Heart right ventricle (tissue), 16 donors: Measurements from ENCODE around the gene PTPRD. TPM values are rescaled to one million over a fixed set of nuclear protein-coding genes. Genes with fewer than 3 reads are reported as not detected.

Experiments used
- ATAC-seq, 8 donors: fragments of 200-7000 bp; cut with Tn5 transposase; one replicate each; pipeline ENCODE4 v1.9.1; 2020; ENCODE audit warnings: mild to moderate bottlenecking in 8 of 8, moderate library complexity in 8 of 8, moderate number of reproducible peaks in 1 of 8
- DNase-seq, 2 donors: peaks; one replicate each; pipeline ENCODE4 v3.0.0-alpha.2; 2020
- H3K27ac ChIP-seq, 10 donors: fragments of 200-600 bp; sonication (generic) in 2 of 10; one replicate each; pipeline versions ENCODE4 v1.5.0 to v1.8.0; 2020 to 2022; ENCODE audit warnings: mild to moderate bottlenecking in 3 of 10
- H3K27me3 ChIP-seq, 7 donors: fragments of 200-600 bp; one replicate each; pipeline ENCODE4 v1.8.0; 2021 to 2022; ENCODE audit warnings: mild to moderate bottlenecking in 2 of 7
- H3K36me3 ChIP-seq, 9 donors: fragments of 200-600 bp; sonication (generic) in 1 of 9; one replicate each; pipeline versions ENCODE4 v1.5.0 to v1.8.0; 2020 to 2022; ENCODE audit warnings: mild to moderate bottlenecking in 2 of 9
- H3K4me1 ChIP-seq, 9 donors: fragments of 200-600 bp; sonication (generic) in 1 of 9; one replicate each; pipeline versions ENCODE4 v1.5.0 to v1.8.0; 2020 to 2022; ENCODE audit warnings: mild to moderate bottlenecking in 4 of 9
- H3K4me3 ChIP-seq, 10 donors: fragments of 200-600 bp; sonication (generic) in 2 of 10; one replicate each; pipeline versions ENCODE4 v1.5.0 to v1.8.0; 2020 to 2022; ENCODE audit warnings: mild to moderate bottlenecking in 7 of 10, moderate library complexity in 2 of 10
- H3K9me3 ChIP-seq, 11 donors: fragments of 200-600 bp in 10 of 11; sonication (generic) in 2 of 11; one replicate each; pipeline versions ENCODE4 v1.5.0 to v1.8.0; 2013 to 2022; ENCODE audit warnings: mild to moderate bottlenecking in 2 of 11, control low read depth in 1 of 11, moderate library complexity in 1 of 11
- CTCF ChIP-seq, 9 donors: fragments of 200-600 bp; sonication (generic) in 2 of 9; IDR thresholded peaks; one replicate each; pipeline versions ENCODE4 v1.5.0 to v1.8.0; 2021 to 2022; ENCODE audit warnings: antibody characterized with exemption in 9 of 9, mild to moderate bottlenecking in 5 of 9, moderate library complexity in 1 of 9
- WGBS, 2 donors: extraction: QIAGEN DNeasy Blood & Tissue Kit; methylation state at CpG; one replicate each; pipeline ENCODE4 v1.1.7; 2013; ENCODE audit warnings: inconsistent platforms in 1 of 2; 5-methylcytosine and 5-hydroxymethylcytosine counted together
- intact Hi-C, 10 donors: fragments of 100-400 bp; cut with DNase I; formaldehyde crosslinking; loops; one replicate each; pipeline versions ENCODE4 v1.11.1 to v1.14.2; 2022
- polyA plus RNA-seq, 2 donors: library from polyadenylated mRNA; stranded (reverse); fragments of 200-250 nt; gene quantifications; one replicate each; pipeline ENCODE4 v1.2.3, GENCODE V29; 2013
- total RNA-seq, 10 donors: library from RNA; stranded (reverse); fragmentation: NEBNext Ultra II Directional in 3 of 10; extraction: Animal tissue kit (Norgen Biotek cat#: 25700) in 3 of 10; gene quantifications; one replicate each; pipeline versions ENCODE4 v1.2.1 to v1.2.4, GENCODE V29; 2021 to 2023
- donor health status: Arrhythmogenic right ventricular cardiomyopathy.
- donor health status: ischemic (EF 13 %, LVEDD 7.1; RV severe dilation, severe dysfunction).
- donor health status: healthy with polysubstance abuse.
- donor health status: DM: no; HTN: yes; CAD: no.
- donor health status: DM: no; HTN: no; CAD: no.
- donor health status: ischemic (EF 25% LVEDD 6.9; RV normal size, moderate dysfunction).
- donor health status: ischemic (EF 25% LVEDD 5.7; RV mildly dilated, moderate dysfunction).
- donor health status: healthy.
- donor health status: DM: yes; HTN: yes; CAD: no.
- donor health status: Ischemic cardiomyopathy.
- donor health status: ischemic (EF 35%, LVEDD 5.7; RV mildly dilated, moderate dysfunction).
- donor health status: nonischemic (EF 11% LVEDD 7.7; RV severe dilation, severe dysfunction).
- donor health status: DM: yes; HTN: yes; CAD: no.
- donor health status: PGD.
- donor health status: ischemic (EF 29% LVEDD 5.4; RV normal size, mild dysfunction).
- donor health status: nonischemic (EF 23%, LVEDD 6.1; RV moderate dilation, normal function).

Gene PTPRD
- total and polyA plus RNA-seq, 12 donors, result 1.4 to 25.2 (median 13.0) TPM

GRCh38 chr9:8569823-8570222 lies 2043.0 kb downstream of the PTPRD start:
- intact Hi-C loops, result no loop called here

GRCh38 chr9:8567963-8568579 lies 2044.7 kb downstream of the PTPRD start:
- WGBS, 2 donors, result 82 to 94% methylated on average over 2 of the region's 2 CpGs
- H3K27me3 ChIP-seq, result no peaks in the 10 kb centered on the region
- H3K4me3 ChIP-seq, result no peak overlapping the region
- peaks cover 0 to 14% (median 2%) of the 10 kb centered on the region in 9 donors for H3K4me1 ChIP-seq
- H3K36me3 ChIP-seq, result no peaks in the 10 kb centered on the region
- intact Hi-C loops, result no loop called here
- H3K9me3 ChIP-seq, result no peaks in the 10 kb centered on the region
- TF ChIP-seq CTCF (IDR thresholded peaks at IDR 0.05), result no peak
- ATAC-seq, result no peak
- no peak overlapping the region for H3K27ac ChIP-seq
- DNase-seq, result no peak

More at GRCh38 chr9:8569823-8570222, 2043.0 kb downstream of the PTPRD start:
- ATAC-seq (no peak), DNase-seq (no peak)
- 88 to 97% methylated on average over 4 of the region's 4 CpGs for WGBS, 2 donors
- TF ChIP-seq CTCF (IDR thresholded peaks at IDR 0.05), result no peak
- H3K4me3 ChIP-seq, result no peak overlapping the region
- no peaks in the 10 kb centered on the region for H3K27me3 ChIP-seq
- H3K27ac ChIP-seq, result no peak overlapping the region
- H3K9me3 ChIP-seq, result no peaks in the 10 kb centered on the region
- H3K36me3 ChIP-seq, result no peaks in the 10 kb centered on the region
- H3K4me1 ChIP-seq, result peaks cover 0 to 14% (median 2%) of the 10 kb centered on the region in 9 donors

- no peaks in the 10 kb centered on the region for H3K9me3 ChIP-seq
- DNase-seq, result no peak
- H3K27me3 ChIP-seq, result no peaks in the 10 kb centered on the region
- H3K36me3 ChIP-seq, result no peaks in the 10 kb centered on the region
- H3K27ac ChIP-seq, result no peak overlapping the region
- no peak for TF ChIP-seq CTCF (IDR thresholded peaks at IDR 0.05)
- ATAC-seq, result no peak
- no peak overlapping the region for H3K4me3 ChIP-seq
- no peaks in the 10 kb centered on the region for H3K4me1 ChIP-seq
- intact Hi-C loops, result no loop called here
- 62 to 63% methylated on average over 6 of the region's 6 CpGs for WGBS, 2 donors
These were observed 2047.8 kb downstream of the PTPRD start for GRCh38 chr9:8564960-8565359.

GRCh38 chr9:8560560-8561525 lies 2052.0 kb downstream of the PTPRD start:
- WGBS, 2 donors, result 67 to 72% methylated on average over 6 of the region's 6 CpGs
- no peak overlapping the region for H3K27ac ChIP-seq
- intact Hi-C loops, result no loop called here
- H3K4me1 ChIP-seq, result peaks cover 0 to 6% (median 0%) of the 10 kb centered on the region in 9 donors
- TF ChIP-seq CTCF (IDR thresholded peaks at IDR 0.05), result no peak
- no peaks in the 10 kb centered on the region for H3K36me3 ChIP-seq
- no peak for ATAC-seq
- H3K4me3 ChIP-seq, result no peak overlapping the region
- H3K27me3 ChIP-seq, result no peaks in the 10 kb centered on the region
- no peak for DNase-seq
- H3K9me3 ChIP-seq, result no peaks in the 10 kb centered on the region
